K562 (cell line): ENCODE results near the gene ZNF627. TPM values are rescaled to one million over a fixed set of nuclear protein-coding genes. Genes with fewer than 3 reads are reported as not detected.

Experiments
- CBFA2T2 ChIP-seq: fragments of 450-650 bp; conservative IDR thresholded peaks from 2 replicates; pipeline ENCODE4 v1.6.1; 2017; ENCODE audit warnings: mild to moderate bottlenecking
- CREB3 ChIP-seq: fragments of 450-650 bp; conservative IDR thresholded peaks from 2 replicates; pipeline ENCODE4 v1.6.1; 2016; ENCODE audit warnings: missing genetic modification characterization, low read depth, mild to moderate bottlenecking, missing compliant biosample characterization, moderate library complexity
- HDGF ChIP-seq: fragments of 450-650 bp; IDR thresholded peaks from 2 replicates; pipeline ENCODE4 v1.6.1; 2016
- JUN ChIP-seq, 2 experiments: sonication (generic) in 1 of 2; formaldehyde crosslinking in 1 of 2; IDR thresholded peaks; 2 replicates each; pipeline versions ENCODE4 v1.6.1 to v1.8.0; 2012 to 2022; ENCODE audit warnings: borderline replicate concordance in 2 of 2, mild to moderate bottlenecking in 2 of 2, improper control_type of control experiment in 1 of 2, low read depth in 1 of 2, low read length in 1 of 2, missing genetic modification reagents in 1 of 2
- MGA ChIP-seq: fragments of 450-650 bp; IDR thresholded peaks from 2 replicates; pipeline ENCODE4 v1.6.1; 2016; ENCODE audit warnings: mild to moderate bottlenecking, moderate library complexity
- TBL1XR1 ChIP-seq, 2 experiments: IDR thresholded peaks; 2 replicates each; pipeline ENCODE4 v1.6.1; 2012; ENCODE audit warnings: improper control_type of control experiment in 2 of 2, low read length in 2 of 2, mild to moderate bottlenecking in 1 of 2
- ZBTB33 ChIP-seq: sonication (generic); formaldehyde crosslinking; IDR thresholded peaks from 2 replicates; pipeline ENCODE4 v1.8.1; 2023; ENCODE audit warnings: mild to moderate bottlenecking, missing genetic modification reagents
- ZNF143 ChIP-seq: sonication (generic); formaldehyde crosslinking; IDR thresholded peaks from 2 replicates; pipeline ENCODE4 v1.9.0; 2022; ENCODE audit warnings: mild to moderate bottlenecking, missing genetic modification reagents
- ZNF274 ChIP-seq: IDR thresholded peaks from 2 replicates; pipeline ENCODE4 v1.6.1; 2011; ENCODE audit warnings: low read depth, mild to moderate bottlenecking, low read length, moderate library complexity, borderline replicate concordance
- ZNF445 ChIP-seq: fragments of 250-450 bp; sonication (Bioruptor Pico); IDR thresholded peaks from 2 replicates; pipeline ENCODE4 v1.4.0; 2020; ENCODE audit warnings: low read depth, mild to moderate bottlenecking, moderate library complexity
- polyA plus RNA-seq, 8 experiments: library from polyadenylated mRNA; depleted of rRNA in 4 of 8; stranded (reverse) in 5 of 8; unstranded in 3 of 8; fragments of >200 nt; fragmentation: Nextera tagmentation in 2 of 8; fragmentation: Illumina TruSeq in 1 of 8; extraction: Ambion mirVana in 2 of 8; extraction: Trizol in 1 of 8; gene quantifications; 2 replicates each; pipeline versions ENCODE4 v1.2.1 to v1.2.3, GENCODE V29; 2011 to 2014; ENCODE audit warnings: inconsistent platforms in 1 of 8, missing spikeins in 1 of 8
- total RNA-seq, 7 experiments: library from RNA; depleted of rRNA in 6 of 7; stranded (reverse); fragments of >200 nt in 6 of 7; fragmentation: Illumina TruSeq in 2 of 7; extraction: Trizol in 2 of 7; gene quantifications; 2 replicates each; pipeline versions ENCODE4 v1.2.1 to v1.2.3, GENCODE V29; 2011 to 2021; ENCODE audit warnings: low replicate concordance in 1 of 7

ZNF627 gene
- total and polyA plus RNA-seq, 9 of the 15 experiments (the other 6 are each of a cell fraction or from before 2014, with no cell fraction given): 6.4 to 19.9 (median 10.6) TPM

GRCh38 chr19:11597202-11598102 lies at the start of gene ZNF627 (continued):
- TF ChIP-seq MGA (peak; percentile 68), CBFA2T2 (no peak), CREB3 (tag) (no peak), TBL1XR1 (IDR thresholded peaks at IDR 0.05; ENCODE audit: low read length in 2 of 2) (no peak), ZBTB33 (CRISPR knock-in tag) (peak; percentile 65; the same call in 1 of the 2 replicates), ZNF274 (no peak), ZNF143 (CRISPR knock-in tag) (no peak), ZNF445 (CRISPR knock-in tag) (no peak), JUN (IDR thresholded peaks at IDR 0.05; ENCODE audit: borderline replicate concordance, low read depth, low read length) (0 out of 2 replicates have a peak, but pooled peaks have one; percentile 23), JUN (CRISPR knock-in tag; IDR thresholded peaks at IDR 0.05; ENCODE audit: borderline replicate concordance) (no peak), HDGF (no peak)
